Measurements from ENCODE around the gene ZFAND5.

The ZFAND5 gene

DNA sequence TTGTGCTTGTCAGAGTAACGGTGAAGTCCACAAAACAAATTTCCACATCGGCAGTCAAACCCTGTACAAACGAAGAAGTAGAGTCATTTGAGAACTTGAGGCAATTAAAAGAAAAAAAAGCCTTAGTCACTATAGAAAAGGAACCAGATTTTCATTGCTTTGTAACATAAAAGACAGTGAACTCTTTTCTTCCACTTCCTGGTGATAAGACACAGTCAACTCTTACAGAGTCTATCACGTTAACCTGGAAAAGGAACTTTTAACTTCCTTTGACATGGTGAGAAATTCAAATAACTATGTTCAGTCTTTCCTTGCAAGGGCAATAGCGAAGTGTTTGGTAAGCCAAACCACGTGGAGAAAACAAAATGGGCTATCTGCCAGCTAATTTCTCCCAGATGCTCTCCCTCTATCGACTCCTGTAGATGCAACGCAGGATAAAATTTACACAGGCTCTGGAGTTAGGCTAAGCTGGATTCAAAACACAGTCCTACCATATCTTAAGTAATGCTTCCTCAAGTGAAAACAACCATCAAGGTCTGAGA lies 8.9 kb downstream of the ZFAND5 start:
- TF ChIP-seq CTCF (IDR thresholded peaks at IDR 0.05; ENCODE audit: low read depth, low read length, missing control alignments), result no peak
- in situ Hi-C loops (cut with HindIII; ENCODE audit: low sequenced_read_pairs), result no loop called here
- H3K4me3 ChIP-seq (ENCODE audit: low read depth, low read length), result no peak overlapping the region
- no peak for DNase-seq (ENCODE audit: low read depth)

- no peak overlapping the region for H3K4me3 ChIP-seq (ENCODE audit: low read depth, low read length)
- DNase-seq (ENCODE audit: low read depth), result no peak
- TF ChIP-seq CTCF (IDR thresholded peaks at IDR 0.05; ENCODE audit: low read depth, low read length, missing control alignments), result no peak
- in situ Hi-C loops (cut with HindIII; ENCODE audit: low sequenced_read_pairs), result no loop called here
These were observed 9.9 kb downstream of the ZFAND5 start for GRCh38 chr9:72355153-72355552.

DNA sequence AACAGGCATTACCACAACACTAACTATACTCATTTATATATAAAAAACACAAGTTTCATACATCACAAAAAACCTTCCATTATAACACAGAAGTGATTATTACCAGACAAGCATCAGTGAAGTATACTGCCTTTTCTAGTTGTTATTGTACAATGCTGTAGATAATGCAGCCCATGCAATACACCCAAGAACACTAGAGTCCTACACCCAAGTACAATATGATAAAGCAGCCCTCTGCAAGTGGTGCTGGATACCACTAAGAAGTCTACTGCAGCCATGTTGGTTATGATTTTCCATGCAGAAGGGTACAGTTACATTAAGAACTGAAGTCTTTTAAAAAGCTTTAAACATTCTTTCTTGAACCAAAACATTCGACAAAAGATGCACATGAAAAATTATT lies 10.3 kb downstream of the ZFAND5 start:
- no peak for DNase-seq (ENCODE audit: low read depth)
- in situ Hi-C loops (cut with HindIII; ENCODE audit: low sequenced_read_pairs), result no loop called here
- TF ChIP-seq CTCF (IDR thresholded peaks at IDR 0.05; ENCODE audit: low read depth, low read length, missing control alignments), result no peak
- H3K4me3 ChIP-seq (ENCODE audit: low read depth, low read length), result no peak overlapping the region

DNA sequence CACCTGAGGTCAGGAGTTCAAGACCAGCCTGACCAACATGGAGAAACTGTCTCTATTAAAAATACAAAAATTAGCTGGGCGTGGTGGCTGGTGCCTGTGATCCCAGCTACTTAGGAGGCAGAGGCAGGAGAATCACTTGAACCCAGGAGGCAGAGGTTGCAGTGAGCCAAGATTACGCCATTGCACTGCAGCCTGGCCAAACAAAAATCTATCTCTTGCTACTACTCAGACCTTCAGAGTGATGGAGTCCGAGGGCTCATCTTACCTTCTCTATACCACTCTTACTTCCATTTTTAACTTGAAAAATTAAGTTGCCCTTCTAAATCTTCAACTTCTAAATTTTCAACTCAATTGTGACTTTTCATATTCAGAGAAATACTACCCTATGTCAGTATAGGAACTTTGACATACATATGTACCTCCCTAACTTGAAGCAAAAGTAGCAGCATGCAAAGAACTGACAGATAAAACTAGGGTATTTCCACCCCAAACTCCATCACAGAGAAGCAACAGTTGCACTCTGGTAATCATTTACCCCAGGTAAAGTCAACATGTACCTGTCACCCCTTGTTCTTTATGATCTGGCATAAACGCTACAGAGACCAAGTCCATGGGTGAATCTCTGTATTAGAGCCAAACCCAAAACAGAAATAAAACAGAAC lies 11.4 kb downstream of the ZFAND5 start:
- H3K4me3 ChIP-seq (ENCODE audit: low read depth, low read length), result no peak overlapping the region
- in situ Hi-C loops (cut with HindIII; ENCODE audit: low sequenced_read_pairs), result no loop called here
- no peak for DNase-seq (ENCODE audit: low read depth)
- TF ChIP-seq CTCF (IDR thresholded peaks at IDR 0.05; ENCODE audit: low read depth, low read length, missing control alignments), result no peak

DNA sequence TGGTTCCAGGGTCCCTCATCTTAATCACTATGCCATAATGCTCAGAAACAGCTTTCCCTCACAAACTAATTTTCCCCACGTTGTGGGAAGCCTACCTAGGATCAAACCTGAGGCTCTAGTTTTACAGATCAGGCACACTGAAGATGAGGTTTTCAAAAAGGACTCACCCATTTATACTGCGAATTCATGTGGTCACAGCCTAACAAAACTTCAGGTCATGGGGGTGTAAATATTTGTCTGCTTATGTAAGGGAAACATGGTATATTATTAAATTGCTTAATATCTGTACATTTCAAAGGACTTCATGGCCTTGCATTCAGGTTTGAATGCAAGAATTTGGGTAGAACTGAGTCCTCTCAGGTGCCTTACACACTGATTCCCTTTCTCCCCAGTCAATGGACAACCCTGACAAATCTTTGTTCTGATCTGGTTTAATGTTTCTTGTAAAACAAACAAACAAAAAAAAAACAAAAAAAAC lies 12.1 kb downstream of the ZFAND5 start:
- in situ Hi-C loops (cut with HindIII; ENCODE audit: low sequenced_read_pairs), result no loop called here
- no peak overlapping the region for H3K4me3 ChIP-seq (ENCODE audit: low read depth, low read length)
- DNase-seq (ENCODE audit: low read depth), result no peak
- no peak for TF ChIP-seq CTCF (IDR thresholded peaks at IDR 0.05; ENCODE audit: low read depth, low read length, missing control alignments)

DNA sequence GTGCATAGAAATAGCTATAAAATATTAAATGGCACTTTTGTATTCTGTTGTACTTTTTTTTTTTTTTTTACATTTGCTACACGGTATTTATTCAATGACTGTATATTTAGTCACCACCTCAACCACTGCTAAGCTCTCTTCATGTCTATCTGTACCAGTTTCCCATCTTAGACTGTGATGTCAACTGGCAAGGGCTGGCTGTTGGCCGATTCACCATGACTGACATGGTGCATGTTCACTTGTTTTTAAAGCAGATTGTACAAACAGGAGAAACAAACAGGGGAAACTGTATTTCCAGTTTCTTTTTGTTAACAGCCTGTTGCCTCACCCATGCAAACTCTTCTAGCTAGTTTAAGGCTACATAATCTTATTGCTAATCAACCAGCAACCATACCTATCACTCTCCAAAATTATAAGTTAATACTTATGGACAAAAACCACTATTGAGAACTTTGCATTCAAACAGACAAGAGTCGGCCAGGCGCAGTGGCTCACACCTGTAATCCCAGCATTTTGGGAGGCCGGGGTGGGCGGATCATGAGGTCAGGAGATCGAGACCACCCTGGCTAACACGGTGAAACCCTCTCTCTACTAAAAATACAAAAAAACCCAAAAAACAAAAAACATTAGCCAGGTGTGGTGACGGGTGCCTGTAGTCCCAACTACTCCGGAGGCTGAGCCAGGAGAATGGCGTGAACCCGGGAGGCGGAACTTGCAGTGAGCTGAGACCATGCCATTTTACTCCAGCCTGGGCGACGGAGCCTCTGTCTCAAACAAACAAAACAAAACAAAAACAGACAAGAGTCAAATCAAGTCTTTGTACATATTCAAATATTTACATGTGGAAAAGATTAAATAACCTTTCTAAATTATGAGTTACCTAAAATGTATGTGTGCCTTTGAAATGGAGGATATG lies 13.2 kb downstream of the ZFAND5 start:
- TF ChIP-seq CTCF (IDR thresholded peaks at IDR 0.05; ENCODE audit: low read depth, low read length, missing control alignments), result no peak
- H3K4me3 ChIP-seq (ENCODE audit: low read depth, low read length), result no peak overlapping the region
- in situ Hi-C loops (cut with HindIII; ENCODE audit: low sequenced_read_pairs), result no loop called here
- DNase-seq (ENCODE audit: low read depth), result no peak
